BLaER1 (cell line): ENCODE data around the gene ACTR1B.
A peak's percentile ranks its signal among the peaks of the same experiment; 100 is the strongest.
"Not testable (repeated sequence)": the region's sequence is repeated elsewhere in the genome, so short reads cannot be mapped to it uniquely, and the experiment has no call there.

Experiments used
- H3K27ac ChIP-seq: shearing (Covaris generic); formaldehyde crosslinking; 2 replicates; pipeline ENCODE4 v1.8.1; 2022
- H3K27me3 ChIP-seq: shearing (Covaris generic); formaldehyde crosslinking; 2 replicates; pipeline ENCODE4 v1.8.1; 2022
- H3K36me3 ChIP-seq: shearing (Covaris generic); formaldehyde crosslinking; 2 replicates; pipeline ENCODE4 v1.8.1; 2022
- H3K4me1 ChIP-seq: shearing (Covaris generic); formaldehyde crosslinking; 2 replicates; pipeline ENCODE4 v1.8.1; 2022
- H3K4me2 ChIP-seq: shearing (Covaris generic); formaldehyde crosslinking; 2 replicates; pipeline ENCODE4 v1.8.1; 2022
- H3K4me3 ChIP-seq: shearing (Covaris generic); formaldehyde crosslinking; 2 replicates; pipeline ENCODE4 v1.8.1; 2022
- H3K9ac ChIP-seq: shearing (Covaris generic); formaldehyde crosslinking; 2 replicates; pipeline ENCODE4 v1.8.1; 2022
- H3K9me3 ChIP-seq: shearing (Covaris generic); formaldehyde crosslinking; 2 replicates; pipeline ENCODE4 v1.8.1; 2022
- H4K20me1 ChIP-seq: shearing (Covaris generic); formaldehyde crosslinking; 2 replicates; pipeline ENCODE4 v1.8.1; 2022
- Cebpa-rat ChIP-seq: shearing (Covaris generic); IDR thresholded peaks from 2 replicates; pipeline ENCODE4 v1.8.1; 2022

The ACTR1B gene

DNA sequence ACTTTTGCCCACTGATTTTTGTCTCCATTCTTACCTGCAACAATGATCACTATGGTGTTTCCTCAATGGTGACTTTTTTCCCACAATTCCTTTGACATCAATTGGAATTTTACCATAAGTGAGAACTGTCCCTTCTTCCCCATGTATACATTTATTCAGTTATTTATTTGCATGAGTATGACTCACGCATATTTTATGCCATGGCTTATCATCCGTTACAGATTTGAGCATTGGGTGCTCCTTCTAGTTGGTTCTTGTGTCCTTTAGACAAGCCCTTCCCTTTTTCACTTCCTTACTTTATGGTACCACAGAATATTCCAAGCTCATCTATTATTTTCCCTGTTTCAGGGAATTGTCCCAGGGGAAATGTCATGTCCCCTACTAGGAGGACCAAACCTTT, 10.4 kb downstream of the ACTR1B start:
- no peaks in the 10 kb centered on the region for H3K27me3 ChIP-seq
- peaks cover 14% of the 10 kb centered on the region for H3K9me3 ChIP-seq
- H3K27ac ChIP-seq, result no peak overlapping the region
- no peak for TF ChIP-seq Cebpa-rat
- no peak overlapping the region for H3K9ac ChIP-seq
- no peak overlapping the region for H3K4me3 ChIP-seq
- H3K4me1 ChIP-seq, result no peaks in the 10 kb centered on the region
- peaks cover 89% of the 10 kb centered on the region for H3K36me3 ChIP-seq
- no peak overlapping the region for H3K4me2 ChIP-seq
- H4K20me1 ChIP-seq, result peaks cover 7% of the 10 kb centered on the region

DNA sequence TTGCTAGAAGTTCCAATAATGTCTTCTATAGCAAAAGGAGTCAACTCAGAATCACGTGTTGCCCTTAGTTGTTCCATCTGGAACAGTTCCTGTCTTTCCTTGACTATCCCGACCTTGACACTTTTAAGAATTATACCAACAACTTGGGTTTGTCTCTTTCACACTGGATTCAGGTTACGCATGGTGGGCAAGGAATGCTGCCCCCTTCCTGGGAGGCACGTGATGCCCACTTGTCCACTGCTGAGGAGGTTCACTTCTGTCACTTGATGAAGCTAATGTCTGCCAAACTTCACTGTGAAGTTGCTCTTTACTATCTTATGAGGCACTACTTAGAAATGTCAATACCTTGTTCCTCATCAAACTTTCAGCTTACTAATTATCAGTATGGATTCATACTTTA, 12.7 kb downstream of the ACTR1B start:
- Histone ChIP-seq H3K9ac (no peak overlapping the region), H3K4me2 (no peak overlapping the region), H3K4me1 (peaks cover 11% of the 10 kb centered on the region), H3K27ac (no peak overlapping the region), H3K4me3 (no peak overlapping the region), H3K27me3 (no peaks in the 10 kb centered on the region), H4K20me1 (no peaks in the 10 kb centered on the region; the same call in 1 of the 2 replicates), H3K9me3 (peaks cover 14% of the 10 kb centered on the region), H3K36me3 (peaks cover 83% of the 10 kb centered on the region)
- TF ChIP-seq Cebpa-rat, result no peak

DNA sequence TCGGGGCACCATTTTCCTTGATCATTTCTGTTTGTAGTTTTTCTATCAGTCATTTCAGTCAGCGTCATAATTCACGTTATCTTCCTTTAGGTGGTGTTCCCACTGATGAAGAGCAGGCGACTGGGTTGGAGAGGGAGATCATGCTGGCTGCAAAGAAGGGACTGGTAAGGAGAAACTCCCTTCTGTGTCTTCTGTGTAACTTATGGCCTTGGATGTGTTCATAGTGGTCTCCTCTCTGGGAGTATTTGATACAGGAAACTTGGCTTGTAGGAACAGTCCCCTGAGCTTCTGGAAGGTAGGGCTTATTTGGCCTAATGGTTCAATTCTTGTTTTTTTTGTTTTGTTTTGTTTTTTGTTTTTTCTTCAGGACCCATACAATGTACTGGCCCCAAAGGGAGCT, 16.9 kb downstream of the ACTR1B start:
- no peaks in the 10 kb centered on the region for H3K9me3 ChIP-seq
- no peaks in the 10 kb centered on the region for H3K27me3 ChIP-seq
- peak overlapping the region; percentile 91 for H3K4me2 ChIP-seq
- H3K27ac ChIP-seq, result peak overlapping the region; percentile 91; the same call in 1 of the 2 replicates
- H3K4me3 ChIP-seq, result peak overlapping the region; percentile 90
- H3K4me1 ChIP-seq, result peaks cover 21% of the 10 kb centered on the region
- H3K36me3 ChIP-seq, result peaks cover 47% of the 10 kb centered on the region
- no peaks in the 10 kb centered on the region; the same call in 1 of the 2 replicates for H4K20me1 ChIP-seq
- no peak for TF ChIP-seq Cebpa-rat
- H3K9ac ChIP-seq, result peak overlapping the region; percentile 95

DNA sequence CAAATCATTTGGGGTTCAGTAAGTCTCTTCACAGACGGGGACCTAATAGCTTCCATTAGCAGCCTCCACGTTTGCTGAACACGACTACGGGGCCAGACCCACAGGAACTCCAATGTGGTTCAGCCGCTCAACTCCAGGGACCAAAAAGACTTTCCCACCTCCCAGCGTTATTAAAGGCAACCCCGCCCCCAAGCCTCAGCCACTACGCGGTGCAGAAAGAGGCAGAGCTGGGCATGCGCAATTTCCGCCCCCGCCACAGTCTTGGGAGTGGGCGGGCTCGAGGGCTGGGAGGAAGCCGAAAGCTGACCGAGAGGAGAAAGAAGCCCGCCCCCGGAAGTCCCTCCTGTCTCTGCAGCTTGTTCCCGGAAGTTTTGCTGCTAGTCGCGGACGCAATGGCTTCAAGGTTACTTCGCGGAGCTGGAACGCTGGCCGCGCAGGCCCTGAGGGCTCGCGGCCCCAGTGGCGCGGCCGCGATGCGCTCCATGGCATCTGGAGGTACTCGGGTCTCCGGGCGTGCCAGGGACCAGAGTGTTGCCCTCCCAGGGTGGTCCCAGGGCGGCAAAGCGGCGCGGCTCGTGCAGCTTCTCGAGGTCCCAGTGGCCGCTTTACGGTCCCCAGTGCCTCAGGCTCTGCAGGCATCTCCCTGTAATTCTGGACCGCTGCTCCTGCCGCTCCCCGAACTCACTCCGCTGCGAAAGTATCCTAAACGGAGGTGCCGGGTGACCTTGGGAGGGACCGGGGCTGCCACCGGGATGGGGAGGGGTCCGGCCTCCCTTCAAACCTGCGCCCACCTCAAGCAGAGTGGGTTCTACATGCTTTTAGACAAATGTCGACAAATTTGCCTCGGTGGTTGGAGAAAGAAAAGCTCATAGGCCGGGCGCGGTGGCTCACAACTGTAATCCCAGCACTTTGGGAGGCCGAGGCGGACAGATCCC, 17.9 kb downstream of the ACTR1B start, which contains the start of gene COX5B:
COX5B (plus strand) TSS at position 368 of the 935 bp plus-strand sequence; CDS start at position 393, 25 bp downstream.
- peaks cover 21% of the 10 kb centered on the region for H3K4me1 ChIP-seq
- peak within 1 kb of the TSS; percentile 90 for H3K4me3 ChIP-seq
- H3K27me3 ChIP-seq, result no peaks in the 10 kb centered on the region
- H3K36me3 ChIP-seq, result peaks cover 42% of the 10 kb centered on the region
- H3K9me3 ChIP-seq, result no peaks in the 10 kb centered on the region
- TF ChIP-seq Cebpa-rat, result no peak
- H3K27ac ChIP-seq, result peak within 1 kb of the TSS; percentile 91
- H3K4me2 ChIP-seq, result peak within 1 kb of the TSS; percentile 95
- H3K9ac ChIP-seq, result peak within 1 kb of the TSS; percentile 95
- no peaks in the 10 kb centered on the region; the same call in 1 of the 2 replicates for H4K20me1 ChIP-seq

DNA sequence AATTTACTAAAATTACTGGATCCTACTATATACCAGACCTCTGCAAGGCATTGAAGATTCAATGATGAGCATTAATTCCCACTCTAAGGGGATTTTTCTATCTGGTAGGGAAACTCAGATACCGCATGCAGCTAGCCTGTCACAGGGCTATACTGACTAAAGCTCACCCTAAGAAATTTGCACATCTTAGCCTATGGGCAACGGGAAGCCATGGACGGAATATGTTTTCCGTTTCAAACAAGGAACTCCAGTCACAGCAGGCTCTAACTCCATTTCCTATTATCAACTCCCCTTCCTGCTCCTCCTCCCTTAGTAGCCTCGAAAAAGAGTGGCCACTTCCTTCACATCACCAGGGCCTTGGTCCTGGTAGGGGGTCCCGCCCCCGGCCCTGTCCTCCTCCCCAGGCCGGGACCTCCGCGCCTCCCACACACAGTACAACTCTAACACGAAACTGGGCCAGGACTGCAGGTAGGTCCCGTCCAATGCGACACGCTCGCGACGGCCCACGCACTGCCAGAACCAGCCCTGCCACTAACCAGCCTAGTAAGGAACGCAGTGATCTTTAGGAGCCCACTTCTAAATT, 18.6 kb downstream of the ACTR1B start:
- H3K27ac ChIP-seq, result peak overlapping the region; percentile 82
- TF ChIP-seq Cebpa-rat, result no peak
- peak overlapping the region; percentile 95 for H3K9ac ChIP-seq
- H3K9me3 ChIP-seq, result no peaks in the 10 kb centered on the region
- peaks cover 34% of the 10 kb centered on the region for H3K36me3 ChIP-seq
- no peaks in the 10 kb centered on the region; the same call in 1 of the 2 replicates for H4K20me1 ChIP-seq
- H3K4me3 ChIP-seq, result peak overlapping the region; percentile 90
- peak overlapping the region; percentile 95 for H3K4me2 ChIP-seq
- H3K4me1 ChIP-seq, result peaks cover 21% of the 10 kb centered on the region
- H3K27me3 ChIP-seq, result no peaks in the 10 kb centered on the region

DNA sequence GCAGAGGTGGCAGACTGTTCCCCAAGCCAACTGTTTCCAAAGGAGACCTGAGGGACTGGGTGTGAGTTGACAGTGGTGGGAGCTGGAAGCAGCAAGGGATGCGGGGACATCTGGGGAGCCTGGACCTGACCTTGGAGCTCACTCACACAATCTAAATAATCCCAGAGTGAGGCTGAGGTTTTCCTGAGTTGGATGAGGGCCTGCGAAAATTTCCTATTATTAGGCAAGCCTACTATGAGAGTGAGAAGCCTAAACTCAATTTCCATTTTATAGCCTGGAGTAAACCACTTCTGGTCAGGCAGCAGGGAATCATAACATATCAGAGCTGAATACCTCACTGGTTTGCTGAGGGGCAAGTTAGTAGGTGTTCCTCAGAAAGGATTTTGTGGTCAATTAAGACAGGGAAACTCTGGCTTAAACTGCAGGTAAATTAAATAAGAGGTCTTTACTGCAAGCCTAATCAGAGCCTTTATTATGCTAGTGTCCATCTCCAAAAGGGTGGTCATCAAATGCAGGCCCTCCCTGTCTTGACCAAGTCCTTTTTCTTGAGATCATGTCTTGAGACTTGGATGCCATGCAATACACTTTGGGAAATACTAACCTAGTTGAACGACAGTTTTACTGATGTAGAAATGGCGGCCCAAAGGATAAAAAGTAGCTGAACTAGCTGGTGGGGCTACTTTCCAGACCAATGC, 19.7 kb downstream of the ACTR1B start:
- Histone ChIP-seq H3K27me3 (no peaks in the 10 kb centered on the region), H3K4me2 (peak overlapping the region; percentile 95; the same call in 1 of the 2 replicates), H3K27ac (no peak overlapping the region), H3K36me3 (peaks cover 24% of the 10 kb centered on the region), H3K4me3 (no peak overlapping the region), H3K4me1 (peaks cover 21% of the 10 kb centered on the region), H3K9me3 (no peaks in the 10 kb centered on the region), H4K20me1 (no peaks in the 10 kb centered on the region; the same call in 1 of the 2 replicates), H3K9ac (no peak overlapping the region)
- no peak for TF ChIP-seq Cebpa-rat

DNA sequence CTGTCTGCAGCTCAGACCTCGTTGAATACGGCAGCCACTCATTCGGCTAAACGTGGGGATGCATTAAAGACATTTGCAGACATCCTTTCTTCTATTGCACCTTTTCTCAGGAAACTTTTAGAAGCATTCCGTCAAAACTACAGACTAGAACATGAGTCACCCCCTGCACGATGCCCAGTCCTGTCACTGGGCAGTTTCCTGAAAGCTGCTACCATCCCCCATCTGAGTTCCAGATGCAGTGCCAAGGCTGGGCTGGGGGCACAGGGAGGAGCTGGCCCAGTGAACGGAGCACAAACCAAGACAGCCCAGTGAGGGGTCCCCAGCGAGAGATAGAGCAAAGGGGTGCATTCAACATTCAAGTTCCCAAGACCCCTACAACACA, 37.8 kb downstream of the ACTR1B start:
- H3K27me3 ChIP-seq, H3K4me3 ChIP-seq, H4K20me1 ChIP-seq, H3K9ac ChIP-seq, H3K9me3 ChIP-seq, H3K36me3 ChIP-seq, H3K27ac ChIP-seq, H3K4me1 ChIP-seq, H3K4me2 ChIP-seq: not testable (repeated sequence)

DNA sequence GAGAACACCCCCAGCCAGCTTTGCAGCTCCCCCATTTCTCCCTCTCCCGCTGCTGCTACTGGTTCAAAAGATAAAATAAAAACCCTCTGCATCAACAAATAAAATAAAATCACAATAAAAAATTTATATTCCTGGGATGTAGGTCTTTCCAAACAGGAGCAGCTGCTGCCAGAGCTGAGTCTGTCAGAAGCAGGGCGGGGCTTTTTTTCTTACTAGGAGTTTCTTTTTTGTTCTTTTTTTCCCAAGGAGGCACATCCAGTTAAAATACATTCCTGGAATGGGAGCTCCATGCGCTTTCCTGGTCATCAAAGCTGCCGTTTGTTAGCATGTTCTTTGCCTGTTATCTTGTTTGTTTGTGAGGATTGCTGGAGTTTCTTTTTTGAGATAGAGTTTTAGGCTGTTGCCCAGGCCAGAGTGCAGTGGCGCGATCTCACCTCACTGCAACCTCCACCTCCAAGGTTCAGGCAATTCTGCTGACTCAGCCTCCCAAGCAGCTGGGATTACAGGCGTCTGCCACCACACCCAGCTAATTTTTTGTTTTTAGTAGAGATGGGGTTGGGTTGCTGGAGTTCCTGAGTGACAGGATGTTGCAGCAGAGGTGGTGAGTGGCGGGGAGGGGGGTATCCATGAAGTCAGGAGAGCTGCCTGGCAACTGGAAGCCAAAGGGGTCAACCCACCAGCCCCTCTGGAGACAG, 38.3 kb downstream of the ACTR1B start:
- not testable (repeated sequence) for H3K4me3 ChIP-seq, H3K9me3 ChIP-seq, H3K36me3 ChIP-seq, H3K27ac ChIP-seq, H3K4me2 ChIP-seq, H3K27me3 ChIP-seq, H4K20me1 ChIP-seq, H3K4me1 ChIP-seq, H3K9ac ChIP-seq

DNA sequence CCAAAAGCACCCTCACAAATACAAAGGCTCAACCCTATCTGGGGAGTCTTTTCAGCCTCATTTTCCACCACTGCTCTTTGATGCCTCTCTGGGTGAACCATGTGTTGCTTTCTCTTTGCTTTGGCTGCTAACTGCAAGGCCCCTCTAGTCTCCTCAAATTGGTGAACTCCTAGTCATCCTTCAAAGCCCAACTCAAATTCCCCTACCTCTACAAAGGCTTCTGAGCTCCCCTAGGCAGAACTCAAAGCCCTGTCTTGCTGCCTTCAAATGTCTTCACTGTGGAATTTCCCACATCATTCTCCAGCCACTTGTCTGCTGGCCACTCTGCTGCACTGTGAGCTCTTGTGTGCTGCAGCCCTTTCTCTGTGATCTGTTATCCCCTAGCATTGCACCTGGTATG, 40.9 kb downstream of the ACTR1B start:
- not testable (repeated sequence) for H3K27me3 ChIP-seq, H3K36me3 ChIP-seq, H3K9me3 ChIP-seq, H3K4me1 ChIP-seq, H4K20me1 ChIP-seq, H3K27ac ChIP-seq, H3K4me3 ChIP-seq, H3K9ac ChIP-seq
- peak overlapping the region; percentile 45 for H3K4me2 ChIP-seq

DNA sequence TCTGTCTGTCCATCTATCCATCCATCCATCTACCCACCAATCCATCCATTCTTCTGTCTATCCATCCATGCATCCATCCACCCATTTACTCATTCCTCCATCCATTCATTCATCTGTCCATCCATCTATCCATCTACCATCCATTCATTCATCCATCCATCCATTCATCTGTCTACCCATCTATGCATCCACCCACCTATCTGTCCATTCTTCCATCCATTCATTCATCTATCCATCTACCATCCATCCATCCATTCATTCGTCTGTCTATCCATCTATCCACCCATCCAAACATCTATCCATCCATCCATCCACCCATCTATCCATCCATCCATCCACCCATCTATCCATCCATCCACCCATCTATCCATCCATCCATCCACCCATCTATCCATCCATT, 43.4 kb downstream of the ACTR1B start:
- not testable (repeated sequence) for H4K20me1 ChIP-seq, H3K4me1 ChIP-seq, H3K9ac ChIP-seq, H3K27me3 ChIP-seq, H3K36me3 ChIP-seq, H3K9me3 ChIP-seq, H3K4me2 ChIP-seq, H3K27ac ChIP-seq, H3K4me3 ChIP-seq

DNA sequence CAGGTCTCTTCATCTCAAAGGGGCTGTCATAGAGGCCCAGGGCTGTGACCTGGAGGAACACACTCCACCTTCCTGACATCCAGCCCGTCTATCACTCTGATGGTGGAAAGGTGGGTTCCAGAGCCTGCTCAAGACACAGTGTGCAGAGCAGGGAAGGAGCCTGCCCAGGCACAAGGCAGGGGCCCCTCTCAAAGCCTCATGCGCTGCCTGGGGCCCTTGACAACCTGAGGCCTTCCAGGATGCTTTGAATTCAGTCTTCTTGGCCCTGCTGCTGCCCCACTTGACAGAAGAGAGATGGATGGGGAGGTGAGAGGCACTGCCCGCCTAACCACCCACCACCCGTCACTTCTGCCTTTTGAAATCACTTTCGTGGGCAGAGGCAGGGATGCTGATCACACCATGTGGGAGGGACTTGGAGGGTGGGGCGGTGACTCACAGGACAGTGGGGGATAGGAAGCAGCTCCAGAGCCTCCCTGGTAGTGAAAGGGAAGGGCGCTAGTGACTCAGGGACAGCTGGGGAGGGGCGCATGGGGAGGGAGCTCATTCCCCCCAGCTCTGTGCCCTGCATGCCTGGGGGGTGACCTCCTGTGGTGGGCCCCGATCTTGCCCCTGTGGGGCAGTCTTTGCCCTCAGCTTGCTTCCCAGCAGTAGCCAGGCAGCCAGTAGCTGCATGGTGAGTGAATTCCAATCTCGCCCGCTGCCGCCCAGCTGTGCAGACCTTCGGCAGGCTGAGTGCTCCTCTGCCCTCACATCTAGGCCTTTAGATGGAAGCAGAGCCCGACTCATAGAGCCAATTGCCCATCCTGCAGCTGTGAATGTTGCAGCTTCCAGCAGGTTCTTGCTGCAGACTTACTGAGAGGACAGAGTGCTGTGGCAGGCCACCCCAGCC, 44.7 kb downstream of the ACTR1B start:
- not testable (repeated sequence) for H3K9ac ChIP-seq, H3K4me2 ChIP-seq, H3K27me3 ChIP-seq, H3K27ac ChIP-seq, H3K9me3 ChIP-seq, H3K4me3 ChIP-seq, H4K20me1 ChIP-seq, H3K4me1 ChIP-seq, H3K36me3 ChIP-seq
